GM18858 (cell line): Measurements from ENCODE around the gene TMEM33.
A peak's percentile ranks its signal among the peaks of the same experiment; 100 is the strongest.

Experiments
- ATAC-seq: cut with Tn5 transposase; IDR thresholded peaks from one replicate; pipeline ENCODE4 v1.9.1; 2021; ENCODE audit not compliant: unreplicated experiment

TMEM33 gene

DNA sequence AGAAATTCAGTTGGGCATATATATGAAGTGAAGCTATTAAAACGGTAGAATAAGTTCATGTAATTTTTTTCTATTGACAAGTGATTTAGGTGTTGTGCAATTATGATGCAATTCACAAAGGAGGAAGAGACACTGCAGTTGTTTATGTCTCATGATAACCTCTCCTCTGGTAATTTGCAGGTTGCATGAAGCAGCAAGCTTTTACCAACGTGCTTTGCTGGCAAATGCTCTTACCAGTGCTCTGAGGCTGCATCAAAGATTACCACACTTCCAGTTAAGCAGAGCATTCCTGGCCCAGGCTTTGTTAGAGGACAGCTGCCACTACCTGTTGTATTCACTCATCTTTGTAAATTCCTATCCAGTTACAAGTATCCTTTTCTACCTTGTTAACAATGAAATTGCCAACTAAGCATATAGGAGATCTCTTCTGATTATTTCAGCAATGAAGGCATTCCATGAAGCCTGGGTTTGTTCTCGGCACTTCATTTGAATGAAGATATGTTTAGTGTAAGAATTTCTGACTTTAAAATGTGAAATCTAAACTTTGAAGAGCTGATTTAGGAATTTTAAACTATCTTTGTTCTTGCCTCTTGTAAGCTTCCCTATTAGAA lies 3.9 kb downstream of the TMEM33 start:
- no peak for ATAC-seq

DNA sequence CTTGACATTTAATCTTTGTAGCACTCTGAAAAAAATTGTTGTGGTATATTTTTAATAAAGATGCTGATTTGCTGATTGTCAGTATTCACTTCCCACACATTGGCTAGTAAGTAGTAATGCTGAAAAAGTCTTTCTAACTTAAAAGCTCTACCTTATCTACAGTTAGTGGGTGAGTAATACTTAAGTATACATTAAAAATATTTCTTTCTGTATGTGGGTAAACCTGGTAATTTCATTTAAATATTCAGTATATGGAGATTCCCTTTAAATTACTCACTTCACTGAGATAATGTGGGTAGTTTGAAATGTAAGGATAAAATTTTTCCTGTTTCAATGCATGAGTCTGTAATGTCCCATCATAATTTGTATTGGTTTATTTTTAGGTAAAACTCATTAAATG lies 5.6 kb downstream of the TMEM33 start:
- ATAC-seq = no peak

DNA sequence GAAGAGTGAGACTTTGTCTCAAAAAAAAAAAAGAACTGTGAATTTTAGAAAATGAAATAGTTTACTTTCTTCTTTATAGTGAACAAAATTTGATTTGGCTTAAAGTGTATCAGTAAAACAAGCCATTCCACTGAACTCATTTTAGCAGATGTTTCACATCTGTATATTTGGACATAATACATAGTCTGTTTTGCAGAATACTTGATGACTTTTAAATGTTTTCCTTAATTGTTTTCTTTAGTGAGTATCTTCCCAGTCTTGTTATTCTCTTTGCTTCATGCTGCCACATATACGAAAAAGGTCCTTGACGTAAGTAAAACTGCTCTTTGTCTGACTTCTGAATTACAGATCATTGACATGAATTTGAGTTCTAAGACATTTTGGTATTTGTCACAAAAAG lies 8.3 kb downstream of the TMEM33 start:
- no peak for ATAC-seq

- ATAC-seq = no peak
Observed at GRCh38 chr4:41944089-41944488, 8.9 kb downstream of the TMEM33 start.

GRCh38 chr4:41949531-41949930 lies 14.3 kb downstream of the TMEM33 start:
- ATAC-seq = no peak

GRCh38 chr4:41957634-41958033 lies 22.4 kb downstream of the TMEM33 start:
- ATAC-seq = no peak

DNA sequence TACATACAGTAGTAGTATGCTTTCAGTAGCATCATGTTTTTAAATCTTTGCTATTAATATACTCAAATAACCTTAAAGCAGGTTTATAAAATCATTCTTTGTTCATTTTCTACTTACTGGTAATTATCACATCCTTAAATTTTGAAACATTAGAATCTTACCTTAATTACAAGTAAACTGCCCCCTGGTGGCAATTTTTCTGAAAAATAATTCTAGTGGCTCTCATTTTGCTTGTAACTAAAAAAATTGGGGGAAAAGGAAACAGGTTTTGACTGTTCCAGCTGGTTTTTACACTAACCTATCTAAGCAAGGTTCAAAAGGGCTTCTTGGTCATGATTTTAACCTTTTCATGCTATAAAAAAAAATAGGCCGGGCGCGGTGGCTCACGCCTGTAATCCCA lies 27.9 kb downstream of the TMEM33 start:
- no peak for ATAC-seq

DNA sequence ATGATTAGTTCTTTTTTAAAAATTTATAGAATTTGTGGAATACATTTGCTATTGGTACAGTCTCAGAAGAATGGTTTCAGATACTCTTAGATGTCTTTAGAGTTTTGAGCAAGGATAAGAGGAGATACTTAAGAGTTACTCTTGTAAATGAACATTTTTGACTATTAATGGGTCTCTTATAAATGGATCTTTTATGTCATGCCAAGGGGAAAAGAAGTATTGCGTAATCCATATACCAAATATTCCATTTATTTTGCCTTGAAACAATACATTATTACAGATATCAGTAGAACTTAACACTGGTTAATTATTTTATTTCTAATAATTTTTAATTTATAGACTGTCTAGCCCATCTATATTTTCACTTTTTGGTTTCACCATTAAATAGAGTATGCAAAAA lies 29.2 kb downstream of the TMEM33 start:
- ATAC-seq = no peak

DNA sequence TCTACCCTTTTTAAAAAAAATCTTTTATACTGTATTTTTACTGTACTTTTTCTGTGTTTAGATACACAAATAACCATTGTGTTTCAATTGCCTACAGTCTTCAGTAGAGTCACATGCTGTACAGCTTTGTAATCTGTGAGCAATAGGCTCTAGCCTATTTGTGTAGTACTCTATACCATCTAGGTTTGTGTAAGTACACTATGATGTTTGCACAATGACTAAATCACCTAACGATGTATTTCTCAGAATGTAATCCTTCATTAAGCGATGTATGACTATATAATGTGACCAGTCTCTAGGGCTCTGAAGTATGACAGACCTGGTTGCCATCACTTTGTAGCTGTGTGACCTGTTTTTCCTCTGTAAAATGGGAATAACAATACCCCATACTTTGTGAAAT lies 32.2 kb downstream of the TMEM33 start:
- ATAC-seq = no peak

DNA sequence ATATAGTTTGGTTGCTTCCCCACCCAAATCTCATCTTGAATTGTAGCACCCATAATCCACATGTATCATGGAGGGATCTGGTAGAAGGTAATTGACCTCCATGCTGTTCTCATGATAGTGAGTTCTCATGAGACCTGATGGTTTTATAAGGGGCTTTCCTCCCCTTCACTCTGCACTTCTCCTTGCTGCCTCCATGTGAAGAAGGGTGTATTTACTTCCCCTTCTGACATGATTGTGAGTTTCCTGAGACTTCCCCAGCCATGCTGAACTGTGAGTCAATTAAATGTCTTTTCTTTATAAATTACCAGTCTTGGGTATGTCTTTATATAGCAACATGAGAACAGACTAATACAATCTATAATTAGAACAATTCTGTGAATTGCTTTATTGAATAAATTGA lies 34.4 kb downstream of the TMEM33 start:
- no peak for ATAC-seq

- no peak for ATAC-seq
Observed at GRCh38 chr4:41975341-41975740, 40.1 kb downstream of the TMEM33 start.

GRCh38 chr4:41976775-41977516 lies 41.7 kb downstream of the TMEM33 start:
- ATAC-seq = no peak

DNA sequence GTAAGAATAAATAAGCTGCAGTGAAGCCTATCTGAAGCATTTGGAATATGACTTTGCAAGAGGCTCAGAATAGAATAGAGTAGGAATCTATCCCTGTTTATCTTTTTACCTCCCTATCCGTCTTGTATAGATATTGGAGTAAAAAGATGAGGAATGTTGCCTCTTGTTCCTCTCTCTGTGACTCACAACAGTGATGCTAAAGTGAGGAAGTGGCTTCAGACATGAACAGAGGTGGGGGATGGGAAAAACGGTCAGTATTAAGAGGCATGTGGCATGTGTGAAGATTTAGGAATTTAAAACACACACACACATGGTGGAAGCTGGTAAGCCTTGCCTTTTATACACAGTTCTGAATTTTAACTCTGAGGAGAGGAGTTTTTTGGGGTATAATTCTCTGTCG lies 42.5 kb downstream of the TMEM33 start:
- ATAC-seq = no peak

- ATAC-seq = no peak
Observed at GRCh38 chr4:41981456-41981855, 46.2 kb downstream of the TMEM33 start, which contains the start of gene DCAF4L1. DCAF4L1 (plus strand) TSS chr4:41981756; CDS start chr4:41981793, 37 bp downstream.

- no peak for ATAC-seq
Observed at GRCh38 chr4:41982716-41983115, 47.5 kb downstream of the TMEM33 start.

GRCh38 chr4:41985151-41985550 lies 49.9 kb downstream of the TMEM33 start:
- ATAC-seq = no peak

GRCh38 chr4:41989994-41990364 lies 54.8 kb downstream of the TMEM33 start:
- ATAC-seq = peak; percentile 2

DNA sequence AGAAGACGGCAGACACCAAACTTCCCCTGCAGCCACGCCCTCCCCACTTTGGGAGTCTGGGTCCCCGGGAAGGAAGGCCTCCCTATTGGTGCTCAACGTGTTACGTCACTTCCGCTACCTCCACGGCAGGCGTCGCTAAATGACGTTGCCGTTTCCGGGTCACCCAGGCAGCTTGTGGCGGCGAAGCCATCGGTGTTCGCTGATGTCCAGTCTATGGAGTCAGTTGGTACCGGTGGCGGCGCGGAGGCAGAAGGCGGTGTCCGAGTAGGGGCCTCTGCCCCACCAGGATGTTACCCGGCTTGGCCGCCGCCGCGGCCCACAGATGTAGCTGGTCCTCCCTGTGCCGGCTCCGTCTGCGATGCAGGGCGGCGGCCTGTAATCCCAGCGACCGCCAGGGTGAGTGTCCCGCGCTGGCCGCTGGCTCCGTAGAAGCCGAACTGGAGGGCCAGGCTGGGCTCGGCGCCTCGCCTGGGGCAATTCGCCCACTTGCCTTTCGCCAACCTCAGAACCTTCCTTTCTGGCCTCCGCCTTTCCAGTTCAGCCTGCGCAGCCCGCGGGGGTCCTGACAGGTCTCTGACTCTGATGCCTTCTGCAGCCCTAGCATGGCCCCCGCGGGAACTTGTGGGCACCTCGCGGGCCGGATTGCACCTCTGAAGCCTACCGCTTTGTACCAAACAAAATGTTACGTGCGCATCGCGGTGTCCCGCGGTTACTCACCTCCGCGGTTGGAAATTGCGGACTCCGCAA lies 55.3 kb downstream of the TMEM33 start, which contains the start of gene SLC30A9:
TSS of gene SLC30A9 (plus strand) at position 166 of the 747 bp plus-strand sequence. CDS start at position 288, 122 bp downstream.
- peak; percentile 98 for ATAC-seq

DNA sequence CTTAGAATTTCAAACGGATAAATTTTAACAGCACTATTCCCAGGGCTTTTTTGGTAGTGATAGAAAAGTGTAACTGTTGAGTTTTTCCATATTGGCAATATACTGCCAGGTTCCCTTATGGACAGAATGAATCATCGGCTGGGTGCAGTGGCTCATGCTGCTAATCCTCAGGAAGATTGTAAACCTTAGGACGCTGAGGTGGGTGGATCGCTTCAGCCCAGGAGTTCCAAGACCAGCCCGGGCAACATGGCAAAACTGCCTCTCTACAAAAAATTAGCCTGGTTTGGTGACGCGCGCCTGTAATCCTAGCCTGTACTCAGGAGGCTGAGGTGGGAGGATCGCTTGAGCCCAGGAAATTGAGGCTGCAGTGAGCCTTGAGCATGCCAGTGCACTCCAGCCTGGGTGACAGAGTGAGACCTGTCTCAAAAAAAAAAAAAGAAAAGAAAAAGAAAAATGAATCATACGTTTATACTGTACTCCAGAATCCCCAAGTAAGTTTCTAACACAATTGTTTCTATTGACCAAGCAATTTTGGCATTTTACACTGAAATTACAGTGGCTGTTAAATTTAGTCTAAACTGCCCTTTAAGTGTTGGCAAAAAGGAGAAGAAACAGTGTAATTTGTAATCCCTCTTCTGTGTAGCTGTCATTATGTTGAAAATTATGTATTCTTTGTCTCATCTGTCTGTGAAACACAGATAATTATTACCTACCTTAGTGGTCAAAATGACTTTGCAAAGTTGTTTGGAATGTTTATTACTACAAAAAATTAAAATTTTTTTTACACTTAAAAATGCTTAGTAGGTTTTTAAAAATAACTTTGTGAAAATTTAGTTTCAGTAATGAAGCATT lies 56.9 kb downstream of the TMEM33 start:
- no peak for ATAC-seq

DNA sequence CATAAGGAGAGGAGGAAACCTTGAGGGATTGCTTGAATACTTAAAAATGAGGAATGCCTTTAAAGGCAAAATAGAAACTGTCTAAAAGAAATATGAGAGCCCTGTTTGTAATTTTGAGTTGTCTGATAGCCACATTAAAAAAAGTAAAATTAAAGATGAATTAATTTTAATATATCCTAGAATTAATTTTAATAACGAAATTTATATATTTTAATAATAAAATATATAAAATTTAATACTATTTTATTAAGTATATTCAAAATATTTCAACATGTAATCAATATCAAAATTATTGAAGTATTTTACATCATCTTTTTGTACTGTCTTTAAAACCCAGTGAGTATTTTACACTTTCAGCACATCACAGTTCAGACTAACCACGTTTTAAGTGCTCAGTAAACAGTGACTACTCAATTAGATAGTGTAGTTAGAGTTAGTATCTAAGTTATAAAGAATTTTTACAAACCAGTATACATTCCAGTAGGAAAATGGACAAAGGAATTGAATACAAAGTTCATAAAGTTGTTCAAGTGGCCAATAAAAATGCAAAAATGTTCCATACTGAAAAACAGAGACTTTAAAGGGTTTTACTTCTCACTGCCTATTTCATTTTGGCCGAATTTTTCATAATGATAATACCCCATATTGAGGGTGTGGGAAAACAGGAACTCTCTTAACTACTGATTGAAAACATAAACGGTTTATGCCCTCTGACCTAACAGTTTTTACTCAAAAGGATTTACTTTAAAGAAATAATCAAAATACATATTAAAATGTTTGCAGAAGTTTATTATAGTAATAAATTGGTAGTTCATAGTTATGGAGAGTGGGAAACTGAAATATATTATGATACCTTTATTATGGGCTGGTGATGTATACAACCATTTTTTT lies 58.0 kb downstream of the TMEM33 start:
- ATAC-seq = no peak
